Measurements from ENCODE around the gene BRINP3. TPM values are rescaled to one million over a fixed set of nuclear protein-coding genes. Genes with fewer than 3 reads are reported as not detected.

Gene BRINP3
- total RNA-seq, 1 donor from 2014 or later: 0.25 TPM

- H3K4me1 Mint-ChIP-seq: peaks cover 40% of the 10 kb centered on the region
- peaks cover 79% of the 10 kb centered on the region for H3K27me3 Mint-ChIP-seq (ENCODE audit: low read depth)
- H3K4me3 Mint-ChIP-seq: peak overlapping the region; percentile 76
- TF ChIP-seq CTCF (IDR thresholded peaks at IDR 0.05; ENCODE audit: unreplicated experiment): no peak
- H3K9me3 Mint-ChIP-seq: no peaks in the 10 kb centered on the region
- DNase-seq (ENCODE audit: low spot score in 2 of 2, unreplicated experiment in 2 of 2): no peak
- peak overlapping the region; percentile 84 for H3K27ac Mint-ChIP-seq
- H3K36me3 Mint-ChIP-seq: no peaks in the 10 kb centered on the region
Measured at GRCh38 chr1:190478149-190479049, 735 bp upstream of the BRINP3 start.

GRCh38 chr1:190476806-190477205 lies 858 bp downstream of the BRINP3 start:
- no peaks in the 10 kb centered on the region for H3K36me3 Mint-ChIP-seq
- H3K9me3 Mint-ChIP-seq: no peaks in the 10 kb centered on the region
- H3K4me3 Mint-ChIP-seq: peak overlapping the region; percentile 13
- H3K4me1 Mint-ChIP-seq: peaks cover 40% of the 10 kb centered on the region
- no peak for TF ChIP-seq CTCF (IDR thresholded peaks at IDR 0.05; ENCODE audit: unreplicated experiment)
- H3K27ac Mint-ChIP-seq: no peak overlapping the region
- no peak for DNase-seq (ENCODE audit: low spot score in 2 of 2, unreplicated experiment in 2 of 2)
- peaks cover 92% of the 10 kb centered on the region for H3K27me3 Mint-ChIP-seq (ENCODE audit: low read depth)

GRCh38 chr1:190476321-190476720 lies 1.3 kb downstream of the BRINP3 start:
- Mint-ChIP-seq H3K27ac (no peak overlapping the region), H3K9me3 (no peaks in the 10 kb centered on the region), H3K4me1 (peaks cover 40% of the 10 kb centered on the region), H3K27me3 (ENCODE audit: low read depth) (peaks cover 91% of the 10 kb centered on the region), H3K36me3 (no peaks in the 10 kb centered on the region), H3K4me3 (peak overlapping the region; percentile 67)
- DNase-seq (ENCODE audit: low spot score in 2 of 2, unreplicated experiment in 2 of 2): no peak
- TF ChIP-seq CTCF (IDR thresholded peaks at IDR 0.05; ENCODE audit: unreplicated experiment): no peak

GRCh38 chr1:190475421-190476141 lies 2.1 kb downstream of the BRINP3 start:
- H3K9me3 Mint-ChIP-seq: no peaks in the 10 kb centered on the region
- no peak for TF ChIP-seq CTCF (IDR thresholded peaks at IDR 0.05; ENCODE audit: unreplicated experiment)
- DNase-seq (ENCODE audit: low spot score in 2 of 2, unreplicated experiment in 2 of 2): no peak

GRCh38 chr1:190474650-190475211 lies 2.9 kb downstream of the BRINP3 start:
- no peak for TF ChIP-seq CTCF (IDR thresholded peaks at IDR 0.05; ENCODE audit: unreplicated experiment)
- DNase-seq (ENCODE audit: low spot score in 2 of 2, unreplicated experiment in 2 of 2): no peak
- Mint-ChIP-seq H3K4me1 (peaks cover 40% of the 10 kb centered on the region), H3K36me3 (no peaks in the 10 kb centered on the region), H3K9me3 (no peaks in the 10 kb centered on the region), H3K27me3 (ENCODE audit: low read depth) (peaks cover 88% of the 10 kb centered on the region), H3K4me3 (peak overlapping the region; percentile 67), H3K27ac (no peak overlapping the region)

More at GRCh38 chr1:190475421-190476141, 2.1 kb downstream of the BRINP3 start:
- Mint-ChIP-seq H3K27ac (no peak overlapping the region), H3K4me3 (peak overlapping the region; percentile 67), H3K36me3 (no peaks in the 10 kb centered on the region), H3K4me1 (peaks cover 40% of the 10 kb centered on the region), H3K27me3 (ENCODE audit: low read depth) (peaks cover 92% of the 10 kb centered on the region)

Measured in mesothelial cell of epicardium (in vitro differentiated cells).